ENCODE results near the gene HOATZ. TPM values are rescaled to one million over a fixed set of nuclear protein-coding genes. Genes with fewer than 3 reads are reported as not detected.
A peak's percentile ranks its signal among the peaks of the same experiment; 100 is the strongest.

The HOATZ gene
- total RNA-seq, 6 experiments from 2014 or later, result not detected

DNA sequence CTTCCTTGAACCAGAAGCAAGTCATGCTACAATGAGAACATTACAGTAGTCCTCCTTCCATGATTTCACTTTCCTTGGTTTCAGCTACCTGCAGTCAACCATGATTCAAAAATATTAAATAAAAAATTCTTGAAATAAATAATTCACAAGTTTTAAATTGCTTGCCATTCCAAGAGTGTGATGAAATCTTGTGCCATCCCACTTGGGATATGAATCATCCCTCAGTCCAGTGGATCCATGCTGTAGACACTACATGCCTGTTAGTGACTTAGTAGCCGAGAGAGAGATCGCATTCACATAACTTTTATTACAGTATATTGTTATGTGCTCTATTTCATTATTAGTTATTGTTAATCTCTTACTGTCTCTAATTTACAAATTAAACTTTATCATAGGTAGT is 6.0 kb downstream of the HOATZ start:
- peak overlapping the region; percentile 42 for H3K27ac Mint-ChIP-seq
- TF ChIP-seq, protein P1, sequence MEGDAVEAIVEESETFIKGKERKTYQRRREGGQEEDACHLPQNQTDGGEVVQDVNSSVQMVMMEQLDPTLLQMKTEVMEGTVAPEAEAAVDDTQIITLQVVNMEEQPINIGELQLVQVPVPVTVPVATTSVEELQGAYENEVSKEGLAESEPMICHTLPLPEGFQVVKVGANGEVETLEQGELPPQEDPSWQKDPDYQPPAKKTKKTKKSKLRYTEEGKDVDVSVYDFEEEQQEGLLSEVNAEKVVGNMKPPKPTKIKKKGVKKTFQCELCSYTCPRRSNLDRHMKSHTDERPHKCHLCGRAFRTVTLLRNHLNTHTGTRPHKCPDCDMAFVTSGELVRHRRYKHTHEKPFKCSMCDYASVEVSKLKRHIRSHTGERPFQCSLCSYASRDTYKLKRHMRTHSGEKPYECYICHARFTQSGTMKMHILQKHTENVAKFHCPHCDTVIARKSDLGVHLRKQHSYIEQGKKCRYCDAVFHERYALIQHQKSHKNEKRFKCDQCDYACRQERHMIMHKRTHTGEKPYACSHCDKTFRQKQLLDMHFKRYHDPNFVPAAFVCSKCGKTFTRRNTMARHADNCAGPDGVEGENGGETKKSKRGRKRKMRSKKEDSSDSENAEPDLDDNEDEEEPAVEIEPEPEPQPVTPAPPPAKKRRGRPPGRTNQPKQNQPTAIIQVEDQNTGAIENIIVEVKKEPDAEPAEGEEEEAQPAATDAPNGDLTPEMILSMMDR (IDR thresholded peaks at IDR 0.05), result no peak
- DNase-seq, result peak; percentile 37
- H3K27me3 Mint-ChIP-seq (ENCODE audit: insufficient read depth), result no peaks in the 10 kb centered on the region
- H3K4me1 Mint-ChIP-seq (ENCODE audit: low read depth), result peaks cover 39% of the 10 kb centered on the region
- no peaks in the 10 kb centered on the region for H3K9me3 Mint-ChIP-seq
- H3K36me3 Mint-ChIP-seq (ENCODE audit: low read depth), result no peaks in the 10 kb centered on the region
- no peak overlapping the region; the same call in 1 of the 2 replicates for H3K4me3 Mint-ChIP-seq

DNA sequence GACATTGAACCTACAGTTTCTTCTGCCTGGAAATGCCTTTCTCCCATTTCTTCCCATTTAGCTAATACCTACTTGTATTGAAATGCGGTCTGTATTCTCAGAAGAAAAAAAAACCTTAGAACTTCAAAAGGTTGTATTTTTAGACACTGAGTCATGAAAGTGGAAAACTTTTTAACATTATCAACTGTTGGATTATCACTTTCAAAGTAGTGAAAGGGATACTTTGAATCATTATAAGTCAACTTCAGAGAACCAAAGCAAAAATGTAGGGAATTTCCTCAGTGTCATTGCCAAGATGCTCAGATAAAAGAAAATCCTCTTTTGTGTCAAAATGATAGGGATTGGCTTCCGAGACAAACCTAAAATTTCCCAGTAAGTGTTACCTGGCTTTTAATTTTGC is 6.6 kb downstream of the HOATZ start:
- TF ChIP-seq, protein P1 (IDR thresholded peaks at IDR 0.05), result no peak
- Mint-ChIP-seq H3K36me3 (ENCODE audit: low read depth) (no peaks in the 10 kb centered on the region), H3K4me3 (peak overlapping the region; percentile 13), H3K4me1 (ENCODE audit: low read depth) (peaks cover 39% of the 10 kb centered on the region), H3K27me3 (ENCODE audit: insufficient read depth) (no peaks in the 10 kb centered on the region; the same call in 1 of the 2 replicates), H3K27ac (peak overlapping the region; percentile 42), H3K9me3 (no peaks in the 10 kb centered on the region)
- peak; percentile 11 for DNase-seq

DNA sequence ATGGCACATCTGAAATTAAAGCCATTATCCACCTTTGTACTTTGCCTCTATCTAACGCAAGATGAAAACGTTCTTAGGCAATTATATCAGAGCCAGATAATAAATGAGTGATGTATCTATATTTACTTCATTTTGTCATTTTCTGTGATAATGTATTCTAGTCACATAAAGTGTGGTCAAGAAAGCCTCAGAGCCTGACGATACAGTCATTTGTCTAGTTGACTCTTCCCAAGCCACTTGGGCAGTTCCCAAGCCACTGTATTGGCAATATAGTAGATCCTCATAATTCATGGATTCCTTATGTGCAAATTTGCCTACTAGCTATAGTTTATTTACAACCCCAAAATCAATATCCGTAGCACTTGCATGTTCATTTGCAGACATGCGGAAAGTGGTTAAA is 7.8 kb downstream of the HOATZ start:
- Mint-ChIP-seq H3K9me3 (no peaks in the 10 kb centered on the region), H3K27me3 (ENCODE audit: insufficient read depth) (no peaks in the 10 kb centered on the region; the same call in 1 of the 2 replicates), H3K4me1 (ENCODE audit: low read depth) (peaks cover 50% of the 10 kb centered on the region), H3K27ac (no peak overlapping the region), H3K4me3 (no peak overlapping the region), H3K36me3 (ENCODE audit: low read depth) (no peaks in the 10 kb centered on the region)
- TF ChIP-seq, protein P1 (IDR thresholded peaks at IDR 0.05), result no peak
- no peak for DNase-seq

DNA sequence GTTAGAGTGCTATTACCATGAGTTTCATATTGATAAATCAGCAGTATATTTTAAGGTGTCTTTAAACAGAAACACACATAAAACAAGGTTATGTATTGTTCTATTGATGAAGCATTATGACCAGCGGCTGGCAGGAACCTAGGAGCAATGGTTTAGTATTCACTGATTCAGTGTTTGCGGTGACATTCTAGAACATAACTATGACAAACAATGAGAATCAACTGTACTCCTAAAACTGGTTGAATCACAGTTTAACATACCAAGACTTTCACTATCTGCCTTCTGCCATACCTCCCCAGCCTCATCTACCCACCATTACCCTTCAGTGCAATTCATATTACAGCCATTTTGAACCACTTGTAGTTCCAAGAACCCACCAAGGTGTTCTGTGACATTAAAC is 8.8 kb downstream of the HOATZ start:
- H3K9me3 Mint-ChIP-seq, result no peaks in the 10 kb centered on the region
- H3K4me1 Mint-ChIP-seq (ENCODE audit: low read depth), result peaks cover 51% of the 10 kb centered on the region
- no peaks in the 10 kb centered on the region for H3K36me3 Mint-ChIP-seq (ENCODE audit: low read depth)
- DNase-seq, result no peak
- TF ChIP-seq, protein P1 (IDR thresholded peaks at IDR 0.05), result no peak
- no peak overlapping the region for H3K27ac Mint-ChIP-seq
- no peak overlapping the region for H3K4me3 Mint-ChIP-seq
- H3K27me3 Mint-ChIP-seq (ENCODE audit: insufficient read depth), result no peaks in the 10 kb centered on the region; the same call in 1 of the 2 replicates

DNA sequence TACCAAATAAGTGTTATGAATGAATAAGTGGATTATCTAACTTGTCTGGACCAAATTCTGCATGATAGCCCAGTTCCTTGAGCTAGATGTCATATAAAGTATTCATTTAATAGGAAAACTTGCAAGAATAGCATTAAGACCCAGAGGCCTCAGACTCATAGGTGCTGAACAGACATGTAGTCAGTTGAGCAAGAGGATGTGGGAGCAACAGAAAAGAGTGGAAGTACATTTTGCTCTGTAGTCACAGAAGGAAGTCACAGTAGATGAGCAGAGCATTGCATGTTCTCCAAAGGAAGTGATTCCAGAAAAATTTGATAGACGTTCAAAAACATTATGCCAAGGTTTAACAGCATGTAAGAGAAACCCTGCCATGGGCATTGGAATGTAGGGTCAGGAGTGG is 9.5 kb downstream of the HOATZ start:
- TF ChIP-seq, protein P1 (IDR thresholded peaks at IDR 0.05), result no peak
- Mint-ChIP-seq H3K4me3 (no peak overlapping the region), H3K9me3 (no peaks in the 10 kb centered on the region), H3K4me1 (ENCODE audit: low read depth) (peaks cover 58% of the 10 kb centered on the region), H3K27me3 (ENCODE audit: insufficient read depth) (no peaks in the 10 kb centered on the region; the same call in 1 of the 2 replicates), H3K27ac (no peak overlapping the region), H3K36me3 (ENCODE audit: low read depth) (no peaks in the 10 kb centered on the region)
- DNase-seq, result no peak

DNA sequence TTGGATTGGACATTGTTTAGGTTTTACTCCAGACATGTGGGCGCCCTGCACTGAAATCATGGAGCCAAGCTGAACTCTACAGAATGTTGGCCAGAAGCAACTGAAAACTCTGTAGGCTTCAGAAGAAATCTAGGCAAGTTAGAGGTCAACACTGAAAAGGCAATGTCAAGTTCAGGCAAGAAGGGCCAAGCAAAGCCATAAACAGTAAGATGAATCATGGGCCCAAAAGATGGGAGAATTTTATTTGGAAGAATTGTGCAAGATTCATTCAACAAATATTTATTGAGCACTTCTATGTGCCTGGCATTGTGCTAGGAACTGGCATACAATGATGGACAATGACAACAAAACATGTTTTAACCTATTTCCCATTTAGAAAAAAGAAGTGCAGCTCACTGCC is 10.9 kb downstream of the HOATZ start:
- no peak for DNase-seq
- Mint-ChIP-seq H3K9me3 (no peaks in the 10 kb centered on the region), H3K27me3 (ENCODE audit: insufficient read depth) (no peaks in the 10 kb centered on the region; the same call in 1 of the 2 replicates), H3K4me1 (ENCODE audit: low read depth) (peaks cover 66% of the 10 kb centered on the region), H3K4me3 (no peak overlapping the region), H3K27ac (no peak overlapping the region), H3K36me3 (ENCODE audit: low read depth) (no peaks in the 10 kb centered on the region)
- TF ChIP-seq, protein P1 (IDR thresholded peaks at IDR 0.05), result no peak

All from HFFc6 (cell line).